ENCODE measurements around the gene FAM9C. TPM values are rescaled to one million over a fixed set of nuclear protein-coding genes. Genes with fewer than 3 reads are reported as not detected.
A peak's percentile ranks its signal among the peaks of the same experiment; 100 is the strongest.

The FAM9C gene
- total and polyA plus RNA-seq, 2 donors (not counting 3 experiments of a cell fraction or from before 2014, with no cell fraction given), result not detected

DNA sequence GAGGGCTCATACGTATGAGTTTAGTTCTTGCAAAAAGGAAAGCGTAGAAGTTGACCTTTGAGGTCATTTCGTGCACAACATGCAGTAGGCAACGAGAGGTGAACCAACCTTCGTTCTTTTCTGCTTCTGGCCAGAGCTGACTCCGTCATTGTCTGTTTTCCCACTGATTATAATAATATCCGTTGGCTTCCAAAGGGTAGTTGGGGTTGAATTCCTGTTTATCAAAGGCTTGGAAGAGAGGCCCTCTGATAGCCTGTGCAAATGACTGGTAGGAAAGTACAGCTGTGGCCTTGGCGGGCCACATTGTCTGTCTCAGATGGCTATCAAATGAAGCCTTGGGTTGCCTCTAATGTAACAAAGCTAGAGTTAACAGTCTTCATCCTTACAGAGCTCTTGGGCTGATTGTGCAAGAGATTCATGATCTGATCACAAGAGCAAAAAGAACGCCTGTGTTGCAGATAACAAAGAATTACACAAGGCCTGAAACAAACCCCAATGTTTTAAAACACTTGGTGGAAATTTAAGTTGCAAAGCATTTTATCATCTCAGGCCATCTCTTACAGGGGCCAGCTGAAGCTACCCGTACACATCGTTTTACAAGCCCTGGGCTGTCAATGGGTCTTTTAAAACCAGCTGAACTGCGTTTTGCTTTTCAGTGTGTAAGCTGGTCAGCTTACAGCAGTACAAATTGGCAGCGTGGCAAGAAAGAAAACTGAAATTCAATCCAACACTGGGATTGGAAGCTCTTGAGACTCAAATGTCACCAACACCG lies 46.1 kb upstream of the FAM9C start:
- dilution Hi-C loops (cut with MboI; ENCODE audit: extremely low pct_ligation_motif_present, low sequenced_read_pairs), result no loop called here
- H3K27me3 ChIP-seq (ENCODE audit: control insufficient read depth in 2 of 2, insufficient read depth in 2 of 2, low read length in 2 of 2), result no peaks in the 10 kb centered on the region
- FAIRE-seq (peak; percentile 82), DNase-seq (ENCODE audit: low read depth, low spot score) (peak; percentile 87)
- peak overlapping the region; percentile 64 for H3K27ac ChIP-seq (ENCODE audit: insufficient read depth, low read depth, low read length)
- no peaks in the 10 kb centered on the region for H3K79me2 ChIP-seq (ENCODE audit: control insufficient read depth, insufficient read depth, low read length)
- TF ChIP-seq JUN (IDR thresholded peaks at IDR 0.05; ENCODE audit: borderline replicate concordance, insufficient read depth, insufficient read length, low read depth) (no peak), GATA2 (IDR thresholded peaks at IDR 0.05; ENCODE audit: insufficient read depth, insufficient read length, low read depth, low read length) (peak; percentile 64), FOS (IDR thresholded peaks at IDR 0.05; ENCODE audit: borderline replicate concordance, insufficient read depth, low read length) (no peak), POLR2A (IDR thresholded peaks at IDR 0.05; ENCODE audit: low read depth, low read length) (no peak)
- H3K9me3 ChIP-seq (replicated peaks; ENCODE audit: control insufficient read depth, insufficient read depth, low read length), result no peaks in the 10 kb centered on the region
- H3K36me3 ChIP-seq (ENCODE audit: control insufficient read depth in 2 of 2, extremely low read depth in 1 of 2, insufficient read depth in 2 of 2, low read length in 2 of 2), result no peaks in the 10 kb centered on the region
- ChIA-PET CTCF (interaction anchor here (0.8 to 1.9 kb wide), 5 partner anchors 9 to 144 kb away, joined by 3 to 5 read pairs (median 3); no protein-coding TSS in a partner anchor), POLR2A (interaction anchor here (0.6 to 1.6 kb wide), 2 partner anchors 27 to 112 kb away, joined by 5 to 10 read pairs; no protein-coding TSS in a partner anchor)
- H2AFZ ChIP-seq (ENCODE audit: low read depth, low read length), result peak overlapping the region; percentile 36
- H4K20me1 ChIP-seq (replicated peaks; ENCODE audit: control insufficient read depth, extremely low read depth, insufficient read depth, low read length), result no peaks in the 10 kb centered on the region
- H3K4me1 ChIP-seq (ENCODE audit: control insufficient read depth, extremely low read depth, insufficient read depth, low read length), result peaks cover 40% of the 10 kb centered on the region
- BruUV-seq (replicated peaks), result TSS peak; percentile 45
- intact Hi-C loops (cut with micrococcal nuclease), result loop anchor here (2.0 kb wide), 1 partner anchor 38 kb away; no protein-coding TSS in a partner anchor
- H3K4me3 ChIP-seq (replicated peaks in 1 of 3; ENCODE audit: insufficient read depth in 1 of 3, low read depth in 1 of 3, low read length in 3 of 3), result no peak overlapping the region
- H3K9ac ChIP-seq (replicated peaks; ENCODE audit: extremely low read depth, insufficient read depth, low read length), result peak overlapping the region; percentile 21
- H3K9me1 ChIP-seq (replicated peaks; ENCODE audit: control insufficient read depth, extremely low read depth, insufficient read depth, low read length), result no peaks in the 10 kb centered on the region
- H3K4me2 ChIP-seq (ENCODE audit: insufficient read depth, low read length), result no peak overlapping the region

DNA sequence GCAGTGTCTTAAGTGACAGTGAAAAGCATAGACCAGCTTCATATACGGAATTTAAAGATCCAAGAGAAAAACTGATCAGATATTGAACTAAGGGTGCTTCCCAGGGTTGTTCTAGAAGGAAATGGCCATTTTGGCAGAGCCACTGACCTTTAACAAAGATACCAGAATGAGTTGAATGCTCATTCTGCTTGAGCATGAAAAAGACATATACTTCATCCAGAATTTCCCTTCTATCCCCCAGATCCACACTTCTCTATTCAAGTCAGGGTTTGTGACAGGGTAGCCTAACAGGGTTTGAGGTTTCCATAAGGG lies 45.6 kb upstream of the FAM9C start:
- dilution Hi-C loops (cut with MboI; ENCODE audit: extremely low pct_ligation_motif_present, low sequenced_read_pairs) (no loop called here), intact Hi-C loops (cut with micrococcal nuclease) (loop anchor here (2.0 kb wide), 1 partner anchor 37 kb away; no protein-coding TSS in a partner anchor)
- DNase-seq (ENCODE audit: low read depth, low spot score), result no peak
- BruUV-seq (replicated peaks), result TSS peak; percentile 59
- peak overlapping the region; percentile 21 for H3K9ac ChIP-seq (replicated peaks; ENCODE audit: extremely low read depth, insufficient read depth, low read length)
- H2AFZ ChIP-seq (ENCODE audit: low read depth, low read length), result peak overlapping the region; percentile 36
- no peaks in the 10 kb centered on the region for H3K79me2 ChIP-seq (ENCODE audit: control insufficient read depth, insufficient read depth, low read length)
- H4K20me1 ChIP-seq (replicated peaks; ENCODE audit: control insufficient read depth, extremely low read depth, insufficient read depth, low read length), result no peaks in the 10 kb centered on the region
- CTCF ChIA-PET, result interaction anchor here (0.9 to 1.9 kb wide), 2 partner anchors 23 to 143 kb away, joined by 3 to 5 read pairs; no protein-coding TSS in a partner anchor
- H3K4me3 ChIP-seq (replicated peaks in 1 of 3; ENCODE audit: insufficient read depth in 1 of 3, low read depth in 1 of 3, low read length in 3 of 3), result no peak overlapping the region
- H3K9me3 ChIP-seq (replicated peaks; ENCODE audit: control insufficient read depth, insufficient read depth, low read length), result no peaks in the 10 kb centered on the region
- TF ChIP-seq, protein P1, sequence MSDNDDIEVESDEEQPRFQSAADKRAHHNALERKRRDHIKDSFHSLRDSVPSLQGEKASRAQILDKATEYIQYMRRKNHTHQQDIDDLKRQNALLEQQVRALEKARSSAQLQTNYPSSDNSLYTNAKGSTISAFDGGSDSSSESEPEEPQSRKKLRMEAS (IDR thresholded peaks at IDR 0.05; ENCODE audit: insufficient read depth, insufficient read length), result no peak
- TF ChIP-seq POLR2A (IDR thresholded peaks at IDR 0.05; ENCODE audit: low read depth, low read length) (no peak), JUN (IDR thresholded peaks at IDR 0.05; ENCODE audit: borderline replicate concordance, insufficient read depth, insufficient read length, low read depth) (no peak), FOS (IDR thresholded peaks at IDR 0.05; ENCODE audit: borderline replicate concordance, insufficient read depth, low read length) (no peak), EZH2 (IDR thresholded peaks at IDR 0.05; ENCODE audit: borderline replicate concordance, low read depth, low read length, severe bottlenecking) (no peak), MYC (IDR thresholded peaks at IDR 0.05; ENCODE audit: low read depth, low read length) (no peak), POLR2AphosphoS5 (IDR thresholded peaks at IDR 0.05; ENCODE audit: insufficient read depth, low read depth, low read length) (no peak), GATA2 (IDR thresholded peaks at IDR 0.05; ENCODE audit: insufficient read depth, insufficient read length, low read depth, low read length) (no peak)
- TF ChIP-seq, protein P2, sequence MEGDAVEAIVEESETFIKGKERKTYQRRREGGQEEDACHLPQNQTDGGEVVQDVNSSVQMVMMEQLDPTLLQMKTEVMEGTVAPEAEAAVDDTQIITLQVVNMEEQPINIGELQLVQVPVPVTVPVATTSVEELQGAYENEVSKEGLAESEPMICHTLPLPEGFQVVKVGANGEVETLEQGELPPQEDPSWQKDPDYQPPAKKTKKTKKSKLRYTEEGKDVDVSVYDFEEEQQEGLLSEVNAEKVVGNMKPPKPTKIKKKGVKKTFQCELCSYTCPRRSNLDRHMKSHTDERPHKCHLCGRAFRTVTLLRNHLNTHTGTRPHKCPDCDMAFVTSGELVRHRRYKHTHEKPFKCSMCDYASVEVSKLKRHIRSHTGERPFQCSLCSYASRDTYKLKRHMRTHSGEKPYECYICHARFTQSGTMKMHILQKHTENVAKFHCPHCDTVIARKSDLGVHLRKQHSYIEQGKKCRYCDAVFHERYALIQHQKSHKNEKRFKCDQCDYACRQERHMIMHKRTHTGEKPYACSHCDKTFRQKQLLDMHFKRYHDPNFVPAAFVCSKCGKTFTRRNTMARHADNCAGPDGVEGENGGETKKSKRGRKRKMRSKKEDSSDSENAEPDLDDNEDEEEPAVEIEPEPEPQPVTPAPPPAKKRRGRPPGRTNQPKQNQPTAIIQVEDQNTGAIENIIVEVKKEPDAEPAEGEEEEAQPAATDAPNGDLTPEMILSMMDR (IDR thresholded peaks at IDR 0.05; ENCODE audit: extremely low read depth in 1 of 2, insufficient read depth in 1 of 2, low read depth in 1 of 2, low read length in 2 of 2), result no peak
- H3K4me1 ChIP-seq (ENCODE audit: control insufficient read depth, extremely low read depth, insufficient read depth, low read length), result peaks cover 34% of the 10 kb centered on the region
- no peaks in the 10 kb centered on the region for H3K27me3 ChIP-seq (ENCODE audit: control insufficient read depth in 2 of 2, insufficient read depth in 2 of 2, low read length in 2 of 2)
- no peak for FAIRE-seq
- H3K9me1 ChIP-seq (replicated peaks; ENCODE audit: control insufficient read depth, extremely low read depth, insufficient read depth, low read length), result no peaks in the 10 kb centered on the region
- POLR2A ChIA-PET, result interaction anchor here (0.6 to 1.6 kb wide), 3 partner anchors 12 to 111 kb away, joined by 3 to 10 read pairs (median 5); no protein-coding TSS in a partner anchor
- peak overlapping the region; percentile 49 for H3K27ac ChIP-seq (ENCODE audit: insufficient read depth, low read depth, low read length)
- no peaks in the 10 kb centered on the region for H3K36me3 ChIP-seq (ENCODE audit: control insufficient read depth in 2 of 2, extremely low read depth in 1 of 2, insufficient read depth in 2 of 2, low read length in 2 of 2)
- H3K4me2 ChIP-seq (ENCODE audit: insufficient read depth, low read length), result no peak overlapping the region

All from endothelial cell of umbilical vein (primary cell).